ENCODE data around the gene MEIOC. TPM values are rescaled to one million over a fixed set of nuclear protein-coding genes. Genes with fewer than 3 reads are reported as not detected.

Gene MEIOC
- total and polyA plus RNA-seq, 2 donors (not counting 1 experiment from before 2014, with no cell fraction given): 0.12 TPM; not detected in 1

- peaks cover 0 to 2% (median 0%) of the 10 kb centered on the region in 4 experiments for H3K27me3 ChIP-seq (replicated peaks in 1 of 4; ENCODE audit: control extremely low read depth in 1 of 4, control insufficient read depth in 3 of 4, insufficient read depth in 4 of 4, low read length in 3 of 4)
- ChIA-PET CTCF (interaction anchor here (0.5 to 2.1 kb wide), 4 partner anchors 17 to 1573 kb away, joined by 3 to 6 read pairs (median 4); partner anchors contain the start of gene CCDC43), POLR2A (interaction anchor here (1.4 kb wide), 1 partner anchor 19 kb away, joined by 7 read pairs; the partner anchor contains the start of gene CCDC43)
- peaks cover 15% of the 10 kb centered on the region for H3K79me2 ChIP-seq (ENCODE audit: control insufficient read depth, insufficient read depth, low read length)
- DNase-seq (peak; percentile 94), ATAC-seq (ENCODE audit: low read depth) (peak; percentile 96)
- peak within 1 kb of the TSS; percentile 94 for H3K9ac ChIP-seq (ENCODE audit: low read length)
- H4K20me1 ChIP-seq (ENCODE audit: control insufficient read depth, insufficient read depth, low read length, poor library complexity, severe bottlenecking): no peaks in the 10 kb centered on the region
- intact Hi-C loops (cut with micrococcal nuclease): loop anchor here (1.0 kb wide), 3 partner anchors 19 to 191 kb away; partner anchors contain the start of genes CCDC43 and EFTUD2
- TF ChIP-seq CTCF (IDR thresholded peaks at IDR 0.05) (no peak), EZH2 (IDR thresholded peaks at IDR 0.05; ENCODE audit: borderline replicate concordance, insufficient read depth, low read depth, low read length, poor library complexity, severe bottlenecking) (no peak)
- peak within 1 kb of the TSS; percentile 32 for H3K27ac Mint-ChIP-seq
- H3K9me3 ChIP-seq (ENCODE audit: control extremely low read depth in 1 of 3, control insufficient read depth in 2 of 3, insufficient read depth in 1 of 3, low read length in 2 of 3): no peaks in the 10 kb centered on the region
- H2AFZ ChIP-seq (ENCODE audit: insufficient read depth, low read depth, low read length, poor library complexity, severe bottlenecking): peak within 1 kb of the TSS; percentile 97
- H3K4me2 ChIP-seq (replicated peaks; ENCODE audit: low read depth, low read length, poor library complexity, severe bottlenecking): peak within 1 kb of the TSS; percentile 93
- 1% methylated on average over 52 of the region's 52 CpGs for WGBS (ENCODE audit: insufficient coverage)
- H3K36me3 ChIP-seq (replicated peaks in 1 of 2; ENCODE audit: control extremely low read depth in 1 of 2, control insufficient read depth in 1 of 2, extremely low read depth in 1 of 2, insufficient read depth in 2 of 2, low read length in 1 of 2): peaks cover 0 to under 1% of the 10 kb centered on the region in 2 experiments
- peaks cover 4% of the 10 kb centered on the region for H3K4me1 Mint-ChIP-seq
- H3K4me3 Mint-ChIP-seq: no peak within 1 kb of the TSS
- peaks cover 4% of the 10 kb centered on the region for H3K27me3 Mint-ChIP-seq
- H3K27ac ChIP-seq (ENCODE audit: low read length in 2 of 2): peak within 1 kb of the TSS; percentile 35 to 68
- peak within 1 kb of the TSS; percentile 85 to 99 (median 90) for H3K4me3 ChIP-seq (ENCODE audit: control extremely low read depth in 1 of 5, extremely low read depth in 1 of 5, insufficient read depth in 1 of 5, low read depth in 2 of 5, low read length in 4 of 5)
- H3K9me3 Mint-ChIP-seq (ENCODE audit: insufficient read depth): no peaks in the 10 kb centered on the region
- H3K4me1 ChIP-seq (ENCODE audit: control insufficient read depth in 2 of 2, insufficient read depth in 2 of 2, low read length in 2 of 2): peaks cover 13 to 17% of the 10 kb centered on the region in 2 donors
Observed at GRCh38 chr17:44708401-44709263, 52.4 kb downstream of the MEIOC start, which contains the start of gene DBF4B. Gene DBF4B (plus strand): TSS chr17:44708665. CDS start chr17:44708821, 156 bp downstream.

- CTCF ChIA-PET: no interaction called here
- WGBS (ENCODE audit: insufficient coverage): no CpG with 5 or more reads among the region's 1 CpG
- Histone ChIP-seq H4K20me1 (ENCODE audit: control insufficient read depth, insufficient read depth, low read length, poor library complexity, severe bottlenecking) (no peaks in the 10 kb centered on the region), H2AFZ (ENCODE audit: insufficient read depth, low read depth, low read length, poor library complexity, severe bottlenecking) (no peak overlapping the region), H3K9ac (ENCODE audit: low read length) (no peak overlapping the region), H3K36me3 (replicated peaks in 1 of 2; ENCODE audit: control extremely low read depth in 1 of 2, control insufficient read depth in 1 of 2, extremely low read depth in 1 of 2, insufficient read depth in 2 of 2, low read length in 1 of 2) (peaks cover 0 to 7% of the 10 kb centered on the region in 2 experiments), H3K4me3 (ENCODE audit: control extremely low read depth in 1 of 5, extremely low read depth in 1 of 5, insufficient read depth in 1 of 5, low read depth in 2 of 5, low read length in 4 of 5) (no peak overlapping the region), H3K27me3 (replicated peaks in 1 of 4; ENCODE audit: control extremely low read depth in 1 of 4, control insufficient read depth in 3 of 4, insufficient read depth in 4 of 4, low read length in 3 of 4) (no peaks in the 10 kb centered on the region), H3K4me2 (replicated peaks; ENCODE audit: low read depth, low read length, poor library complexity, severe bottlenecking) (no peak overlapping the region), H3K27ac (ENCODE audit: low read length in 2 of 2) (no peak overlapping the region), H3K9me3 (ENCODE audit: control extremely low read depth in 1 of 3, control insufficient read depth in 2 of 3, insufficient read depth in 1 of 3, low read length in 2 of 3) (no peaks in the 10 kb centered on the region), H3K79me2 (ENCODE audit: control insufficient read depth, insufficient read depth, low read length) (no peaks in the 10 kb centered on the region), H3K4me1 (ENCODE audit: control insufficient read depth in 2 of 2, insufficient read depth in 2 of 2, low read length in 2 of 2) (no peaks in the 10 kb centered on the region)
- H3K27ac Mint-ChIP-seq: no peak overlapping the region
- ATAC-seq (ENCODE audit: low read depth): no peak
- H3K4me3 Mint-ChIP-seq: no peak overlapping the region
- TF ChIP-seq CTCF (IDR thresholded peaks at IDR 0.05) (no peak), EZH2 (IDR thresholded peaks at IDR 0.05; ENCODE audit: borderline replicate concordance, insufficient read depth, low read depth, low read length, poor library complexity, severe bottlenecking) (no peak)
- H3K4me1 Mint-ChIP-seq: no peaks in the 10 kb centered on the region
- DNase-seq: no peak
- POLR2A ChIA-PET: no interaction called here
- no peaks in the 10 kb centered on the region for H3K27me3 Mint-ChIP-seq
- no peaks in the 10 kb centered on the region for H3K9me3 Mint-ChIP-seq (ENCODE audit: insufficient read depth)
- intact Hi-C loops (cut with micrococcal nuclease): no loop called here
Observed at GRCh38 chr17:44719444-44719843, 63.2 kb downstream of the MEIOC start.

Measured in B cell (primary cell).